Lung (tissue), 12 donors: ENCODE measurements around the gene LSAMP. TPM values are rescaled to one million over a fixed set of nuclear protein-coding genes. Genes with fewer than 3 reads are reported as not detected.

Experiments used
- ATAC-seq: fragments of 200-7000 bp; cut with Tn5 transposase; one replicate; pipeline ENCODE4 v1.9.1; 2020; ENCODE audit warnings: moderate number of reproducible peaks; ENCODE audit not compliant: insufficient read depth, low FRiP score
- DNase-seq, 3 donors: peaks; one replicate each; pipeline ENCODE4 v3.0.0-alpha.2; 2013 to 2017
- H3K27ac ChIP-seq, 2 donors: one replicate each; pipeline ENCODE4 v1.5.1; 2013; ENCODE audit warnings: mild to moderate bottlenecking in 2 of 2, moderate library complexity in 2 of 2, control low read depth in 1 of 2, inconsistent platforms in 1 of 2, low read depth in 1 of 2, low read length in 1 of 2
- H3K27me3 ChIP-seq, 3 donors: one replicate each; pipeline ENCODE4 v1.5.1; 2013; ENCODE audit warnings: low read length in 2 of 3; ENCODE audit not compliant: control insufficient read depth in 3 of 3, insufficient read depth in 3 of 3
- H3K36me3 ChIP-seq, 4 donors: one replicate each; pipeline ENCODE4 v1.5.1; 2013; ENCODE audit warnings: low read length in 4 of 4, mild to moderate bottlenecking in 1 of 4, moderate library complexity in 1 of 4; ENCODE audit not compliant: control insufficient read depth in 4 of 4, insufficient read depth in 4 of 4
- H3K4me1 ChIP-seq, 5 donors: one replicate each; pipeline ENCODE4 v1.5.1; 2013; ENCODE audit warnings: low read length in 5 of 5, mild to moderate bottlenecking in 2 of 5, moderate library complexity in 1 of 5; ENCODE audit not compliant: control insufficient read depth in 5 of 5, insufficient read depth in 5 of 5
- H3K4me3 ChIP-seq: one replicate; pipeline ENCODE4 v1.5.1; 2013; ENCODE audit warnings: mild to moderate bottlenecking, control low read depth, moderate library complexity
- H3K9ac ChIP-seq, 2 donors: one replicate each; pipeline ENCODE4 v1.5.1; 2013; ENCODE audit warnings: low read length in 2 of 2, control low read depth in 1 of 2; ENCODE audit not compliant: insufficient read depth in 1 of 2
- H3K9me3 ChIP-seq, 4 donors: one replicate each; pipeline ENCODE4 v1.5.1; 2013; ENCODE audit warnings: low read length in 3 of 4, mild to moderate bottlenecking in 1 of 4, moderate library complexity in 1 of 4; ENCODE audit not compliant: control insufficient read depth in 4 of 4, insufficient read depth in 3 of 4
- CTCF ChIP-seq: IDR thresholded peaks from 2 replicates; pipeline ENCODE4 v1.5.1; 2012; ENCODE audit warnings: mild to moderate bottlenecking; ENCODE audit errors: control extremely low read depth, extremely low read depth
- WGBS, 2 donors: extraction: QIAGEN DNeasy Blood & Tissue Kit; methylation state at CpG; one replicate each; pipeline ENCODE4 v1.1.7; 2013; 5-methylcytosine and 5-hydroxymethylcytosine counted together
- polyA plus RNA-seq, 2 donors: library from polyadenylated mRNA; stranded (reverse); fragments of 200-250 nt; gene quantifications; one replicate each; pipeline ENCODE4 v1.2.1, GENCODE V29; 2013
- total RNA-seq, 2 donors: library from RNA; depleted of rRNA in 1 of 2; stranded (reverse); fragments of >200 nt in 1 of 2; gene quantifications; one replicate each; pipeline ENCODE4 v1.2.1, GENCODE V29; 2014 to 2021
- donor health status: control.
- donor health status: control.
- donor health status: Bipolar disorder and iron deficiency.
- donor health status: healthy.
- donor health status: DM: yes; HTN: yes; CAD: no.

The LSAMP gene
- total and polyA plus RNA-seq, 4 donors: 1.6 to 21.9 (median 9.5) TPM

- TF ChIP-seq CTCF: no peak
- Histone ChIP-seq H3K4me3 (no peak overlapping the region), H3K9ac (no peak overlapping the region), H3K27ac (no peak overlapping the region), H3K9me3 (no peaks in the 10 kb centered on the region), H3K27me3 (no peaks in the 10 kb centered on the region), H3K36me3 (no peaks in the 10 kb centered on the region), H3K4me1 (no peaks in the 10 kb centered on the region)
- DNase-seq: no peak
- no peak for ATAC-seq
Measured at GRCh38 chr3:115871735-115872134, 573.6 kb downstream of the LSAMP start.

GRCh38 chr3:115864911-115865310 is 580.4 kb downstream of the LSAMP start:
- H3K4me3 ChIP-seq: no peak overlapping the region
- H3K9me3 ChIP-seq: no peaks in the 10 kb centered on the region
- peak; percentile 23 to 87 (median 86) for DNase-seq
- ATAC-seq: no peak
- TF ChIP-seq CTCF: no peak
- H3K36me3 ChIP-seq: no peaks in the 10 kb centered on the region
- 50 to 66% methylated on average over 2 of the region's 2 CpGs for WGBS, 2 donors
- H3K27me3 ChIP-seq: no peaks in the 10 kb centered on the region
- peaks cover 0 to 34% (median 9%) of the 10 kb centered on the region in 5 donors for H3K4me1 ChIP-seq
- no peak overlapping the region for H3K27ac ChIP-seq
- H3K9ac ChIP-seq: no peak overlapping the region

GRCh38 chr3:115862849-115863248 is 582.4 kb downstream of the LSAMP start:
- TF ChIP-seq CTCF: no peak
- no peaks in the 10 kb centered on the region for H3K36me3 ChIP-seq
- H3K9me3 ChIP-seq: no peaks in the 10 kb centered on the region
- H3K4me1 ChIP-seq: peaks cover 0 to 36% (median 9%) of the 10 kb centered on the region in 5 donors
- no peak overlapping the region for H3K27ac ChIP-seq
- no peak overlapping the region for H3K9ac ChIP-seq
- H3K4me3 ChIP-seq: no peak overlapping the region
- ATAC-seq: no peak
- peak in 2 of 3 donors; percentile 41 to 71 for DNase-seq
- no peaks in the 10 kb centered on the region for H3K27me3 ChIP-seq
- WGBS, 2 donors: 53 to 69% methylated on average over 6 of the region's 6 CpGs

GRCh38 chr3:115862099-115862498 is 583.2 kb downstream of the LSAMP start:
- no peak for DNase-seq
- 70 to 72% methylated on average over 1 of the region's 1 CpG for WGBS, 2 donors

More at GRCh38 chr3:115862099-115862498, 583.2 kb downstream of the LSAMP start:
- no peak for TF ChIP-seq CTCF
- Histone ChIP-seq H3K27ac (no peak overlapping the region), H3K27me3 (no peaks in the 10 kb centered on the region), H3K36me3 (no peaks in the 10 kb centered on the region), H3K9ac (no peak overlapping the region), H3K4me1 (peaks cover 0 to 44% (median 9%) of the 10 kb centered on the region in 5 donors), H3K4me3 (no peak overlapping the region), H3K9me3 (no peaks in the 10 kb centered on the region)
- no peak for ATAC-seq
